Vagina (tissue), 2 donors: ENCODE measurements around the gene NANS. TPM values are rescaled to one million over a fixed set of nuclear protein-coding genes. Genes with fewer than 3 reads are reported as not detected.
"Not testable (repeated sequence)": the region's sequence is repeated elsewhere in the genome, so short reads cannot be mapped to it uniquely, and the experiment has no call there.

Experiments
- DNase-seq, 2 donors: peaks; one replicate each; pipeline ENCODE4 v3.0.0-alpha.2; 2017; ENCODE audit errors: extremely low spot score in 2 of 2
- H3K27ac ChIP-seq: fragments of 200-600 bp; sonication (generic); one replicate; pipeline ENCODE4 v1.5.1; 2019
- H3K27me3 ChIP-seq: fragments of 200-600 bp; sonication (generic); one replicate; pipeline ENCODE4 v1.5.1; 2019
- H3K36me3 ChIP-seq, 2 donors: fragments of 200-600 bp; sonication (generic); one replicate each; pipeline ENCODE4 v1.5.1; 2017 to 2019
- H3K4me1 ChIP-seq: fragments of 200-600 bp; sonication (generic); one replicate; pipeline ENCODE4 v1.5.1; 2019
- H3K4me3 ChIP-seq, 2 donors: fragments of 200-600 bp; sonication (generic); 1 replicate in 1 of 2; 2 replicates in 1 of 2; pipeline ENCODE4 v1.5.1; 2016 to 2019
- H3K9me3 ChIP-seq: fragments of 200-600 bp; sonication (generic); one replicate; pipeline ENCODE4 v1.5.1; 2019
- POLR2A ChIP-seq, 2 donors: fragments of 450-650 bp; IDR thresholded peaks; one replicate each; pipeline ENCODE4 v1.6.1; 2017; ENCODE audit warnings: antibody characterized with exemption in 2 of 2, mild to moderate bottlenecking in 2 of 2, moderate library complexity in 2 of 2
- POLR2AphosphoS5 ChIP-seq, 2 donors: sonication (generic); formaldehyde crosslinking; IDR thresholded peaks; one replicate each; pipeline ENCODE4 v1.9.0; 2017; ENCODE audit warnings: antibody characterized with exemption in 2 of 2, mild to moderate bottlenecking in 2 of 2, low read depth in 1 of 2; ENCODE audit not compliant: insufficient read depth in 1 of 2
- intact Hi-C: fragments of 100-400 bp; cut with DNase I; formaldehyde crosslinking; loops from one replicate; pipeline ENCODE4 v1.15.1; 2023
- total RNA-seq: library from RNA; depleted of rRNA; stranded (reverse); fragments of >200 nt; gene quantifications from one replicate; pipeline ENCODE4 v1.2.3, GENCODE V29; 2016
- TF ChIP-seq, protein P1 (sequence below), 3 experiments: fragments of 450-650 bp in 2 of 3; fragments of 200-600 bp in 1 of 3; sonication (generic) in 1 of 3; IDR thresholded peaks; one replicate each; pipeline ENCODE4 v1.5.1; 2017 to 2019; ENCODE audit warnings: antibody characterized with exemption in 3 of 3, mild to moderate bottlenecking in 2 of 3, moderate library complexity in 2 of 3

NANS gene
- total RNA-seq, 1 donor from 2014 or later = 41.7 TPM

DNA sequence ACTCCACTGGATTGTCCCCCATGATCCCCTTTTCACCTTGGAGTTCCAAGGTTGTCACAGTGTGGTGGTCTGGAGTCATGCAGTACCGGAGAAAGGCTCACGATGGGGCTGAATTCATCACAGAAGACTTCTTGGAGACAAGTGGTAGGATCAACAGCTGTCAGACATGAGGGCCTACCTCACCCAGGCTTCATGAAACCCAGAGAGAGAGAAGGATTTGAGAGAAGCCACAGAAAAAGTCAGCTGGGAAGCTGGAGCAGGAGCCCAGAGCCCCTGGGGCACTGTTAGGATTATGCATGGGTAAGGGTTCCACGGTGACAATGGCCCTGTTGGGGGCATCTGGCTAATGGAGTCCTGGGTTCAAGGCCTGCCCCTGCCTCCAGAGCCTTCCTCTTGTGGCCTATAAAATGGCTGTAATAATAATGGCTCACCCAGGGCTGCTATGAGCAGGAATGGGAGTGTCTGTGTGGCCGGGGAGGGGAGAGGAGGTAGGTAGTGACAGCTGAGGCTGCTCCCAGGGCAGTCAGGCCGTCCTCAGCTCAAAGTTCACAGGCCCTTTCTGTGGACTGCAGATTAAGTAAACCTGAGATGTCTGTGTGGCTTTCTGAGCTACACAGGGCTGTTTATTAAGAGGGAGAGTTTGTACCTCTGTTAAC lies 61.6 kb downstream of the NANS start:
- Histone ChIP-seq H3K4me3 (peak overlapping the region; percentile 56), H3K27me3 (no peaks in the 10 kb centered on the region), H3K36me3 (no peaks in the 10 kb centered on the region), H3K4me1 (peaks cover 18% of the 10 kb centered on the region), H3K9me3 (no peaks in the 10 kb centered on the region), H3K27ac (peak overlapping the region; percentile 65)
- no peak for DNase-seq
- TF ChIP-seq POLR2AphosphoS5 (IDR thresholded peaks at IDR 0.05; ENCODE audit: insufficient read depth in 1 of 2, low read depth in 1 of 2) = no peak
- TF ChIP-seq, protein P1, sequence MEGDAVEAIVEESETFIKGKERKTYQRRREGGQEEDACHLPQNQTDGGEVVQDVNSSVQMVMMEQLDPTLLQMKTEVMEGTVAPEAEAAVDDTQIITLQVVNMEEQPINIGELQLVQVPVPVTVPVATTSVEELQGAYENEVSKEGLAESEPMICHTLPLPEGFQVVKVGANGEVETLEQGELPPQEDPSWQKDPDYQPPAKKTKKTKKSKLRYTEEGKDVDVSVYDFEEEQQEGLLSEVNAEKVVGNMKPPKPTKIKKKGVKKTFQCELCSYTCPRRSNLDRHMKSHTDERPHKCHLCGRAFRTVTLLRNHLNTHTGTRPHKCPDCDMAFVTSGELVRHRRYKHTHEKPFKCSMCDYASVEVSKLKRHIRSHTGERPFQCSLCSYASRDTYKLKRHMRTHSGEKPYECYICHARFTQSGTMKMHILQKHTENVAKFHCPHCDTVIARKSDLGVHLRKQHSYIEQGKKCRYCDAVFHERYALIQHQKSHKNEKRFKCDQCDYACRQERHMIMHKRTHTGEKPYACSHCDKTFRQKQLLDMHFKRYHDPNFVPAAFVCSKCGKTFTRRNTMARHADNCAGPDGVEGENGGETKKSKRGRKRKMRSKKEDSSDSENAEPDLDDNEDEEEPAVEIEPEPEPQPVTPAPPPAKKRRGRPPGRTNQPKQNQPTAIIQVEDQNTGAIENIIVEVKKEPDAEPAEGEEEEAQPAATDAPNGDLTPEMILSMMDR (IDR thresholded peaks at IDR 0.05) = peak in 1 of 3 experiments; percentile 6
- no peak for TF ChIP-seq POLR2A (IDR thresholded peaks at IDR 0.05)
- intact Hi-C loops = no loop called here

DNA sequence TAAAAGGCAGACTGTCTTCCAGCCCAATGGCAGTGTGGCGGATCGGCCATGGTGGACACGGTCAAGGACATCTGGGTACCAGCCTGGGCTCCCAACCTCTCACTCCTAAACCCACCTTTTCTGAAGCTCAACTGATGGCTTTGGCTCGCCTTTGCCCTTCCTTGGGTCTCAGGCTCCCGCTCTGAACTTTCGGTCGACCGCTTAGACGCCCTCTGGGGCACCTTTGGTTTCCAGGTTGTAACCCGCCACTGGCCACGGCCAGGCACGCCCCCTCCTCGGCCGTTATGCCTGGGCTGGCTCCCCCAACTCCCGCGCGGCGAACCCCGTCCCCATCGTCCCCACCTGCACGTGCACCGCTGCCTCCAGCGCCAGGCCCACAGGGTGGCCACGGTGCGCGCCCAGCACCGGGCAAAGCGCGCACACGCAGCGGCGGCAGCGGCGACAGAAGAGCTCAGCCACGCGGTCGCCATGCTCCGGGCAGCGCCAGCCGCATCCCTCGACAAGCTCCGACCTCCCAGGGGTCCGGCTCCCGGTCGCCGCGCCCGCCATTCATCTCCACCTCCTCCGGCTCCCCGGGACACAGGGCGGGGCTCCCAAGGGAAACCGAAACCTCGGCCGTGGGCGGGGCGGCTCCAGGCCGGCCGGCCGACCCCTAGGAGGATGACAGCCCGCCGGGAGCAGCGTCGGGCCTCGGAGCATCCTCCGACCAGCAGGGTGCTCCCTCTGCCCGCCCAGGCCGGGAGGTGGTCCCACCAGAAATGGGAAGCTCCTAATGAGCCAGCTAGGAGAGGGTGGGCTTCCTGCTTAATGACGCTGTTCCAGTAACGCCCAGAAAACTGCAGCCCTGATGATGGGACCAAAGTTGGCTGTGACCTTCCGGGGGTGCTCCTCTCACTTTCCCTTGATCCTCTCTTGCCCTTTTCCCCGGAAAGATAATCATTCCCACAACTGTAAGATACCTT lies 62.4 kb downstream of the NANS start, which contains the start of gene TRIM14:
Gene TRIM14 (minus strand): TSS at position 583 of the 962 bp plus-strand sequence. CDS start 34 bp downstream, at position 549.
- peaks cover 18% of the 10 kb centered on the region for H3K4me1 ChIP-seq
- intact Hi-C loops = no loop called here
- no peak for DNase-seq
- H3K4me3 ChIP-seq = peak within 1 kb of the TSS; percentile 56
- no peaks in the 10 kb centered on the region for H3K27me3 ChIP-seq
- H3K27ac ChIP-seq = peak within 1 kb of the TSS; percentile 65
- H3K36me3 ChIP-seq = no peaks in the 10 kb centered on the region
- TF ChIP-seq POLR2AphosphoS5 (IDR thresholded peaks at IDR 0.05; ENCODE audit: insufficient read depth in 1 of 2, low read depth in 1 of 2) = peak in 1 of 2 donors; percentile 46
- TF ChIP-seq POLR2A (IDR thresholded peaks at IDR 0.05) = no peak
- TF ChIP-seq, protein P1 (IDR thresholded peaks at IDR 0.05) = no peak
- no peaks in the 10 kb centered on the region for H3K9me3 ChIP-seq

DNA sequence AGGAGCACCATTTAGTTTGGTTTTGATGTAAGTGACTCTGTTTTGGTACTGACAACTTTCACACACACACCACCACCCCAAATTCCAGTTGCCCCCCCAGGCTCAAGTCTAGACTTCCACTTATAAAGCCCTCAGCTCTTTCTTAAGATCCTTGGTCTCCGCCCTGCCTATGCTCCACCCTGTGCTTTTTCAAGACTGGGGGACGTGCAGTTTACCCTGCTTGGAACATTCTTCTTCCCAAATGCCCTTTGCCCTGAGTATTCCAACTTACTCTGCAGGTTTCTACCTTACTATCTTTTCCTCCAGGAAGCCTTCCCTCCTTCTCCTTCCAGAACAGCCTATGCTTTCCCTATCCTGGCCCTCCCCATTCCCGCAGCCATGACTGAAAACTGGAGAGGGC lies 63.9 kb downstream of the NANS start:
- Histone ChIP-seq H3K4me1 (peaks cover 18% of the 10 kb centered on the region), H3K27ac (peak overlapping the region; percentile 56), H3K9me3 (no peaks in the 10 kb centered on the region), H3K36me3 (no peaks in the 10 kb centered on the region), H3K27me3 (no peaks in the 10 kb centered on the region), H3K4me3 (no peak overlapping the region)
- intact Hi-C loops = no loop called here
- TF ChIP-seq POLR2A (IDR thresholded peaks at IDR 0.05) (no peak), POLR2AphosphoS5 (IDR thresholded peaks at IDR 0.05; ENCODE audit: insufficient read depth in 1 of 2, low read depth in 1 of 2) (no peak)
- TF ChIP-seq, protein P1 (IDR thresholded peaks at IDR 0.05) = no peak
- no peak for DNase-seq

DNA sequence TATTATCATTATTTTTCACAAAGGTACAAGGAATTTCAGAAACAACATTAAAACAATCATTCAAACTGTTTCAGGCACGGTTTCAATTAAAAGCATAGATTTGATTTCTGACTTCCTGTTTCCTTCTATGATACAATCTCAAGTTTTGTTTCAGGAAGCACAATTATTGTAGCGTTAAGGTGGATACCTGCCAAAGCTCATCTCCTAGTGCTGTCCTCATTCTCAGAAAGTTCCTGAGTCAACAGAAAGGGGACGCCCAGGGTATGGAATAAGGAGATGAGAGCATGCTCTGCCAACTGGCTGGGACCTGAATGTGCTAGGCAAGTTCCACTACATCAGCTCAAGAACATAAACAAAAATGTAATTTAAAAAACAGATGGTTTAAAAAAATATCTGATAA lies 64.5 kb downstream of the NANS start:
- Histone ChIP-seq H3K9me3 (no peaks in the 10 kb centered on the region), H3K27me3 (no peaks in the 10 kb centered on the region), H3K36me3 (no peaks in the 10 kb centered on the region), H3K4me1 (peaks cover 18% of the 10 kb centered on the region), H3K27ac (peak overlapping the region; percentile 56), H3K4me3 (no peak overlapping the region)
- DNase-seq = no peak
- intact Hi-C loops = no loop called here
- peak in 1 of 2 donors; percentile 88 for TF ChIP-seq POLR2AphosphoS5 (IDR thresholded peaks at IDR 0.05; ENCODE audit: insufficient read depth in 1 of 2, low read depth in 1 of 2)
- TF ChIP-seq, protein P1 (IDR thresholded peaks at IDR 0.05) = no peak

DNA sequence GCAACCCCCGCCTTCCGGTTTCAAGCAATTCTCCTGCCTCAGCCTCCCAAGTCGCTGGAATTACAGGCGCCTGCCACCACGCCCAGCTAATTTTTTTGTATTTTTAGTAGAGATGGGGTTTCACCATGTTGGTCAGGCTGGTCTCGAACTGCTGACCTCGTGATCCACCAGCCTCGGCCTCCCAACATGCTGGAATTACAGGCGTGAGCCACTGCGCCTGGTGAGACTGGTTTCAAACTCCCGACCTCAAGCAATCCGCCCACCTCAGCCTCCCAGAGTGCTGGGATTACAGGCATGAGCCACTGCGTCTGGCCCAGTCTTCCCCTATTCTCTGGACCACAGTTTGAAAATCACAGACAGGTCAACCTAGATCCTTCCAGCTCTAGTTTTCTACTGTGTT lies 67.6 kb downstream of the NANS start:
- intact Hi-C loops, H3K9me3 ChIP-seq, H3K27ac ChIP-seq, H3K27me3 ChIP-seq, DNase-seq, H3K4me1 ChIP-seq, H3K36me3 ChIP-seq, H3K4me3 ChIP-seq: not testable (repeated sequence)
